GM21515 (cell line): ENCODE results near the gene SNF8.

Source experiments
- ATAC-seq: cut with Tn5 transposase; IDR thresholded peaks from one replicate; pipeline ENCODE4 v1.9.1; 2021; ENCODE audit not compliant: unreplicated experiment

Gene SNF8

GRCh38 chr17:48893646-48894508 is 50.8 kb downstream of the SNF8 start:
- no peak for ATAC-seq

GRCh38 chr17:48892940-48893645 is 51.5 kb downstream of the SNF8 start:
- no peak for ATAC-seq

GRCh38 chr17:48890086-48890485 is 54.6 kb downstream of the SNF8 start:
- ATAC-seq, result no peak

GRCh38 chr17:48883171-48883570 is 61.5 kb downstream of the SNF8 start:
- ATAC-seq, result no peak

GRCh38 chr17:48882272-48882671 is 62.4 kb downstream of the SNF8 start:
- no peak for ATAC-seq
